ENCODE data around the gene LRP1-AS.

Gene LRP1-AS

DNA sequence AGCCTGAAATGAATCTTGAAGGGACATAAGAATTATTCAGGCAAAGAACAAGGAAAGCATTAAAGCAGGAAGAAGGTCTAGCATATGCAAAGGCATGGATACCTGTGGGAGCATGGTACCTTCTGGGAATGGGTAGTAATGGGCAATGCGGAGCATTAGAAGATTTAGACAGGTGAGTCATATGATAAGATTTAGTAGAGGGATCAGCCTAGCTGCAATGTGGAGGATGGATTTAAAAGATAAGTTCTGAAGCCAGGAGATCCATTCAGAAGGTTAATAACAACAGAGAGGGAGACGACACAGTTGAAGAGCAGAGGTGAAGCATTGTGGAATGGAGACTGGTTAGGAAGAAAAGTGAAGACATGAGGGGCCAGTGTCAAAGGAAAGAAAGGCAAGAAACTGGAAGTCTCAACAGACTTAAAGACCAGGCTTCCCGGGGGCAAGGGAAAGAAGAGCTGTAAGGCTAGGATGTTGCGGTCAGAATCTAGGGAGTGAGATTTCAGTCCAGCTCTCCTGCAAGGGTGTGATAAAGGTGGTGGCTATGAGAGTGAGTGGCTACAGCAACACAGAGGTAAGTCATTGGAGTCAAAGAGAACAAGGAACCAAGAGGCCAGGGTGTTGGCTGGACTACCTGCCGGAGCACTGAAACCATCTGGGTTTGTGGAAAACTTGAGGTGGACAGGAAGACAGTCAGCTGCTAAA is 30.7 kb downstream of the LRP1-AS start:
- DNase-seq = no peak

DNA sequence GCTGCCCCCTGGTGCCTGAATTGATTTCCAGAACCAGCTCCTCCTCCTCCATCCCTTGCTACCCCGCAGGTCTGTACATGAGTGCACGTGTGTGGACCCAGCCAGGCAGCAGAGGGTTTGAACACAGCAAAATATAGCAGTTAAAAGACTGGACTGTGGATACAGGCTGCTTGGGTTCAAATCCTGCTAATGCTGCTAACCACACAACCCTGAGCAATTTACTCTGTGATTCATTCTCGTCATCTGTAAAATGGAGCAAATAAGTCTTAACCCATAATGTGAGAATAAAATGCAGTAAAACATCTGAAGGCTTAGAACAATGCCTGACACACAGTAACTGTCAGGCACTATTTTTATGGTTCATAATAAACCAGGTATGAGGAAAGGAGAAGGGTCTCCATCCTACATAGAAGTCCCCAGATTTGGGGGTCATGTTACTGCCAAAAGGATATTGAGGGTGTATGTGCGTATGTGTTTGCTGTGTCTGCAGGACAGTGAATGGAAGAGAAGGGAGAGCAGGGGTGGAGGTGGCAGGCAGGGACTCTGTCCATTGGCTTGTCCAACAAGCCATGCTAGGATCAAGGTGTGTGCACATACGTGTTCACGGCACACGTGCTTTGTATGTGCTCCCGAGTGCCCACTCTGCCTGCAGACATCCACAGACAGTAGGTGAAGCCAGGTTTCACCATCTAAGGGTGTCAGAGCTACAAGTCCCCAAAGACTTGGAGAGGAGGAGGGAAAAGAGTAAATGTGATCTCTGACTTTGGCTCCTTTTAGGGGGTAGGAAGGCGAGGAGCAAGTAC is 34.7 kb downstream of the LRP1-AS start:
- DNase-seq = no peak

DNA sequence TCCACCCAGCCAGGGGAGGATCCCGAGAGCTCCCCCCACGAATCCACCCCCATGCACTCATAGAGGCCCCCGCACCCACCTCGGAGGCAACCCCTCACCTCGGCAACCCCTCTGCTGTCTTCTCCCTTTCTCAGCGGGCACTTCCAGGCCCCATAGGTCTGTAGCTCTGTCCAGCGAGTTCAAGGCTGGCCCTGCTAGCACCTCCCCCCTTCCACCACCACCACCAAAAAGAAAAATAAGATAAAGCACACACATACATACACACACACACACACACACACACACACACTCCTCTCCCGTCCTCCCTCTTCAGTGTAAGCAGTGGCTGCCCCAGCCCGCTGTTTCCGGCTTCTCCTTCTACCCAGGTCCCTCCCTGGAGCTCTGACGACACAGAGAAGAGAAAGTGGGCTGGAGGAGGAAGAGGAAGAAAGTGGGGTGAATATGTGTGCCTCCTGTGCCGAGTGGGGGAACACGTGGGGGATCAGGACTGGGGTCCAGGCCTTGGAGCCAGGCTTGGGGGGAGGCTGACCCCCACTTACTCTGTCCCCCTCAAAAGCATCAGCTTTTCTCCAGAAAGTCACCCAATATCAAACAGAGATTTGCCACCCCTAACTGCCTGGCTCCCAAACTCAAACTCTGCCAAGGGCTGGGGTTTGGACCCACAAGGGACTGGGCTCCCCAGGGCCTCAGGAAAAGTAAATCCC is 36.2 kb downstream of the LRP1-AS start, which contains the start of gene STAT6:
TSS of gene STAT6 (minus strand) at position 332 of the 704 bp plus-strand sequence. CDS start 3,084 bp downstream, outside the sequence.
- DNase-seq = peak; percentile 91

DNA sequence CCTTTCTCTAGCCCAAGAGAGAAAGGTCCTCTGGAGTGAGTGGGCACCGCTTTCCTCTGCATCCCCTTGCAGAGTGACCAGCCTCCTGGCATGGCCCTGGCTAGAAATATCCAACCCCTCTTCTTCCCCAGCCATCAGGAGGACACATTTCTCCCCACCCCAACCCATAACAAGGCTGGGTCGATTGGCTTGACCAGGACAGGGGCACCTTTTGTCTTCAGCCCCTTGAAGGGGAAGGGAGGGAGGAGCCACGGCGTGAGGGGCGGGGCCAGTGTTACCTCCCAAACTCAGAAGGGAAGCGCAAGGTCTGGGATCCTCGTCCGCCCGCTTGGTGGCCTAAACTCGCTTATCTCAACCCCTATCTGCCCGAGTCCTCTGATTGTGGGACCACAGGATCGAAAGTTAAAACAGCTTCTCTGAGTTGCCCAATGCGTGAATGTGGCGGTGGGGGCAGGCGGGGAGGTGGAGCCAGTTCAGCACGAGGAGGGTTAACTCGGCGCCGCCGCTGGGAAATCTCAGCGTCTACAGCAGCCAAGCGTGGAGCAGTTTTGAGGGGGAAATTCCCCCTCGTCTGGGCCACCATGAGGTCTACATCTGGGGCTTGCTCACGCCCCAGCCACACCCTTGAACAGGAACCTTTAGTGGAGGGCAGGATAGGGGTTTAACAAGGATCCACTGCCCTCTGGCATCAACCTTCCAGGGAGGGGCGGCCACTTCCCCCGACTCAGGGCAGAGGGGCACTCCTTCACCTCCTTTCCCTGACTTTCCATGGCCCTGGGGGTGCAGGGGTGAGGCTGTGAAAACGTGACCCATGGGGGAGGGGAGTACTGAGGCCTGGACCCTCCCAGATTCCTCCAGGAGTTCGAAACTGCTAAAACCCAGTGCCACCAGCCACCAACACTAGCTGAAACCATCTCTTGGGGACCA is 37.1 kb downstream of the LRP1-AS start:
- DNase-seq = peak; percentile 90

DNA sequence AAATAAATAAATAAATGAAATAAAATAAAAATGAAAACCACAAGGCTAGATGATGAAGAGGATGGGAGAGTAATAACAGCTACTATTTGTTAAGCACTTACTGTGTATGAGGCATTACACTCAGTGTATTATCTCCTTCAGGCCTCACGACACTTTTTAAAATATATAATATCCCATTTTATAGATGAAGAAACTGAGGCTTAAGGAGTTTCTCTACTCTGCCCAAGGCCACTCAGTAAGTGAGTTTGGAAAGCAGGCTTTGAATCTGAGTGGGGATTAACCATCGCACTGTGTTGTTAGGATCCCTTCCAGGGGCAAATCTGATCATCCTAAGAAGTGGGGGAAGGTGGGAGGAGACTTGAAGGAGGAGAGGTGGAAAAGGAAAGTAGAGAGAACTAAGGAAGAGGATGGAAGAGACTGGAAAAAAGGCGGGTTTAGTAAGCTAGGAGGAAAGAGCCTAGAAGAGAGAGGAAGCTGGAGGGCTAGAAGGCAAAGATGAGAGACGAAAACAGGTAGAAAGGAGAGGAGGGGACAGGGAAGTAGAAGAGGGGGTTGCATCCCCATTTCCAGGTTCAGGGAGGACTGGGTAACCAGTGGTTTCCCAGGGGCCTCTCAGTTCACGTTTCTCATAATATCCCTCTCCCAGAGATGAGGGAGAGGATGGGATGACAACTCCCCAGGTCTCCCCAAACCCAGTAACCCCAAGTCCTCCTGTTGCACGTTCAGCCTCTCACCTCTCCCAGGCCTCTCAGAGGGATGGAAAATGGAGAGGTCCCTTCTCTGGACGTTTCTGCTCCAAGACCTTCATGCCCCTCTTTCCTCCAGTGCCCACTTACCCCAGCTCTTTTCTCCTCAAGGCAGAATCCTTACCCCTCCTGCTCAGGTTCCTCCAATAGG is 38.0 kb downstream of the LRP1-AS start:
- no peak for DNase-seq

DNA sequence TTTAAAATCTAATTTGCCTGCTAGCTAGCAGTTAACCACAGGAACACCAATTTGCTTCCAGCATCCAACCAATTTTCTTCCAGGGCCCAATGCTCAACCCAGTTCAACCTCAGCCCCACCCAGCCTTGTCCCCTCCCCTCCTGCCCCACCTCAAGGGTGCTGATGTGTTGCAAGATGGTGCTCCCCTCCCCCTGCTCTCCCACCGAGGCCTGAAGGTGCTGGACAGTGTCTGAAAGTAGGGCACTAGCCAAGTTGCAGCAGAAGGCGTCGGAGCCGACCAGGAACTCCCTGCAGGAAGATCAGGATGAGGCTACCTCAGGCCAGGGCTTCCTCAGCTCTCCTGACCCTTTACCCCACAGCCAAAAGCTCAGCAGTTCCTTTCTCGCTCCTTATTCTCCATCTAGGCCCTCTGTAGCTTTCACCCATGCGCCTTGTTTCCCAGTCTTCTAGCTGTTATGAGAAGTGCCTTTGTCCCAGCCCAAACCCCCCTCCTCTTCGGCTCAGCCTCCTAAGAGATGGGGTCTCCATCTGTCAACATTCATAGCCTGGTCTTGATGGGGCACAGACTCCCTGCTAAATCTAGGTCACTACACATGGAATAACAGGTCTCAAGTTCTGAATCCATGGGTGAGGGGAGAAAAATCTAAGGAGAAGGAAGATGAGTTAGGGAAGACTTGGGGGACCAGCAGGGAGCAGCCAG is 39.8 kb downstream of the LRP1-AS start:
- DNase-seq = no peak

DNA sequence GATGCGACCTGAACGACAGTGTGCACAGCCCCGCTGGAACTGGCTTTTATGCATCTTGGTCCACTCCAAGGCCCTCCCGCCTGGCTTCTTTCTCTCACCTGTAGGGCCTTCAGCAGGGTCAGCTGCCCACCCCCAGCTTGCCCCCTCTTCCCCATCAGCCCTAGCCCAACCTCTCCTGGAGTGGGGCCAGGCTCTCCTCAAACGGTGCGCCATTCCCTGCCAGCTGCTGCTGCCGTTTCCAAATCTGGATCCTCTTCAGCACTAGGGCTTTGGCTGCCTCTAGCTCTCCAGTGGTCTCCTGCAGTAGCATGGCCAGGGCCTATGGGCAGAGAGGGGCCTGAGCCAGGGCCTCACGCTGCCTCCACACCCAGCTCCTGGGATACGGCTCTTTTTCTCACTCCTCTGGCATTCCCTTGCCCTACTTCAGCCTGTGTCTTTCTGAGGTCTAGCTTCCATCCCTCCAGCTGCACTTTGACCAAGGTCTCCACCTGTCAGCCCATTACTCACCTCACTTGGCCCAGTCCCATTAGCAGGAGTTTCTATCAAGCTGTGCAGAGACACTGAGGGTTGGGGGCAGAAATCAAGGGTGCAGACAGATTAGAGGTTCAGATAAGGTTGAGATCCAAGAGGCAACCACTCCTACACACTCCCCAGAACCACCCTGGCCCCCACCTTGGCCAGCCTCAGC is 41.3 kb downstream of the LRP1-AS start:
- DNase-seq = no peak

- no peak for DNase-seq
Observed at GRCh38 chr12:57105011-57105753, 42.2 kb downstream of the LRP1-AS start.

GRCh38 chr12:57104292-57104910 is 43.0 kb downstream of the LRP1-AS start:
- no peak for DNase-seq

- no peak for DNase-seq
Observed at GRCh38 chr12:57103856-57104255, 43.6 kb downstream of the LRP1-AS start.

DNA sequence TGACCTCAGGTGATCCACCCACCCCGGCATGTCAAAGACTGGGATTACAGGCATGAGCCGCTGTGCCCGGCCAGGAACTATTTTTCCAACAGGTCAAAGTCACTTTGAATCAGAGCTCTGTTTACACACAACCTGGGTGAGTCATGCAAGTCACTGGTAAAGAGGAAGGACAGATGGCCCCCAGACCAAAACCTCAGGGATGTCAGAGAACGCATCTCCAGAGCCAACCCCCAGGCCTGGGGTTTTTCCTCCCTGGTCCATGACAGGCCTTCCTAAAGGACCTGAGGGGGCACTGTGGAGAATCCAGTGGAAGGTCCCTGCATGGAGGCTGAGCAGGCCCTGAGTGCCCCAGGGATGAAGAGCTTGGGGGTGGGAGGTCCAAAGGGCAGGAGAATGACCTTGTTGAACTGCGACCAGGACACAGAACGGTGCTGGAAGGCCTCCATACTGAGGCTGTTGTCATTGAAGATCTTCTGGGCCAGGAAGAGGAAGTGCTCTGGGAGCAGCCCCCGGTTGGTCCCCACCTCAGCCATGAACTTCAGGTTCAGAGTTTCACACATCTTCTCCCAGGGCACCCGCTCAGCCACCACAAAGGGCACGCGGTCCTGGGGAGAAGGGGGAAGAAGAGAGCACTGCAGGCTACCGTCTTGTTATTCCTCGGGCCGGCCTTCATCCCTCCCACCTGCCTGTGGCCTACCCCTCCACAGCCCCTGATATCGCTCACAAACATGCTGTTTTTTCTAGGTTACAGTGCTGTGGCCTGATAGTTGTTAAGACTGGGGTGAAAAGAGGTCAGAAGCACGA is 45.3 kb downstream of the LRP1-AS start:
- peak; percentile 78 for DNase-seq

- no peak for DNase-seq
Observed at GRCh38 chr12:57099766-57100165, 47.7 kb downstream of the LRP1-AS start.

DNA sequence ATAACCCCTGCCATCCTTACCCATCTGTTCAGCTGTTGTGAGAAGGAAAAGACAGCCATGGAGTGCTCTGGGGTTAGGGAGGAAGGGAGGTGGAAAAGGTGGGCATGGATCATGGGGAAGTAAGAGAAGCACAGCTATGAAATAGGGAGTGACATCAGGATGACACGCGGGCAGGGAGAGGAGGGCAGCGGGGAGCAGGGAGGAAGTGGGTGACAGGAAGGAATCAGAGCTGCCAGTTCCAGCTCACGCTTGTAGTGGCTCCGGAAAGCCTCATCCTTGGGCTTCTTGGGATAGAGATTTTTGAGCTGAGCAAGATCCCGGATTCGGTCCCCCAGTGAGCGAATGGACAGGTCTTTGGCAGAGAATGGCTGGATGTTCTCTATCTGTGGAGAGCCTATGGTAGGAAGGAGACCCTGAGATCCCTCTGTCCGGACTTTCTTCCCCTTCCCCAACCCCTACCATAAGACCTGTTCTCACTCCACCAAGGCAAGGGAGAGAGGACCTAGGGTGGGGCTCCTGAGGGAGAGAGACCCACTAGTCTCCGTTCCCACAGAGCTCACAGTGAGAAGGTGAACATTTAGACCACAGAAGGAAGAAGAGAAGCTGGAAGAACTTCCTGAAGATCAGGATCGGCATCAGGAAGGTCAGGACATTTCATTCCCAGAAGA is 48.2 kb downstream of the LRP1-AS start:
- no peak for DNase-seq

DNA sequence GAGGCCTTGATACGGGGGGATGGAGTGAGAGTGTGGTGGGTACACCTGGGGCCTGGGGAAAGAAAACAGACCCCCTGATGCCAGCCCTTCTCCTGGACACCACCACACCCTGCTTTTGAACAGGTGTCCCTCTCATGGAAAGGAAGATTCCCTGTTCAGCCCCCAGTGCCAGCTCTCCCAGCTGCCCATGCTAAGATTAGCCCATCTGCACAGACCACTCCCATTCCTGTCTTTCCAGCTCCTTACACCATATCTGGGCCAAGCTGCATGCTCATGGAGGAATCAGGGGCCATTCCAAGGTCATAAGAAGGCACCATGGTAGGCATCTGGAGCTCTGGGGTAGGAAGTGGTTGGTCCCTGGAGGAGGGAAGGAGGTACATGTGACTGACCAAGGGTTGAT is 48.9 kb downstream of the LRP1-AS start:
- DNase-seq = no peak

GRCh38 chr12:57097554-57097835 is 49.9 kb downstream of the LRP1-AS start:
- DNase-seq = peak; percentile 77

DNA sequence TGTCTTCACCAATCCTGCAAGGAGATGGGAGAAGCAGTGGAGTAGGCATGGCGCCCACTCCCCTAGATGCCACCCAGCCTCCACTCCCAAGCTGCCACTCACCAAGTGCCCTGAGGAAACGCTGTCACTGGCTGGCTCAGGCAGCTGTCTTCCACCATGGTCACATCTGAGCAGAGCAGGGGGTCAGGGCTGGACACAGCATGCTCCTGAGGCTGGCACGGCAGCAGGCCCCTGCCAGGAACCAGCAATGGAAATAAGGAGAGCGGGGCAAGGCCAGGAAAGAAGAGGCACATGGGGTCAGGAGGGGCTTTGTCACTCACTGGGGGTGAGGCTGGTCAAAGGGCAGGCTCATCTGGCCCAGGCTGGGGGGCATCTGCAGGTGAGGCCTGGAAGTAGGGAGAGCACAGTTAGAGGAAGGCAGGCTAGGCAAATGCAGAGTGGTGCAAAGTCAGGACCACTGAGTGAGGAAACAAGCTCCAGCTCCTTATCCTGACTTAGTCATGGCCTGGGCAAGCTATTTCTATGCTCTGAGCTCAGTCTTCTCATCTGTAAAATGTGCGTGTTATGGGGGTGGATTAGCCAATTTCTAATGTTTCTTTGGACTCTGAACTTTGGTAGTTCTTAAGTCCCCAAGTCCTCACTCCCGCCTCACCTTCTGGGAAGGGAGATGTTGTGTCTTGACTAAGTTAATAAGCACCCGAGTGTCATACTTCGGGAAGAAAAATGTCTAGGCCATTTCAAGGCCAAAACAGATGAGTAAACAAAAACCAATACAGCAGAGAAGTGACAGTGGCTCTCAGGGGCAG is 50.5 kb downstream of the LRP1-AS start:
- no peak for DNase-seq

- no peak for DNase-seq
Observed at GRCh38 chr12:57096099-57096572, 51.3 kb downstream of the LRP1-AS start.
